Erythroblast (primary cell): ENCODE measurements around the gene ABTB1.

Source experiments
- DNase-seq, 2 experiments: peaks; one replicate each; lab custom pipeline; 2025; lab: John Stamatoyannopoulos, UW
- GATA1 ChIP-seq: IDR thresholded peaks from 2 replicates; pipeline ENCODE4 v1.6.1; 2011; ENCODE audit warnings: low read depth, mild to moderate bottlenecking, control low read depth, low read length, moderate library complexity
- POLR2A ChIP-seq: IDR thresholded peaks from 2 replicates; pipeline ENCODE4 v1.6.1; 2011; ENCODE audit warnings: mild to moderate bottlenecking, low read length

ABTB1 gene

GRCh38 chr3:127730171-127730570 is 57.4 kb downstream of the ABTB1 start:
- DNase-seq = no peak
- TF ChIP-seq POLR2A = no peak
- no peak for TF ChIP-seq GATA1
